Kidney (tissue), 14 donors: ENCODE results near the gene NDUFV1. TPM values are rescaled to one million over a fixed set of nuclear protein-coding genes. Genes with fewer than 3 reads are reported as not detected.
"Not testable (repeated sequence)": the region's sequence is repeated elsewhere in the genome, so short reads cannot be mapped to it uniquely, and the experiment has no call there.

Experiments used
- DNase-seq, 5 donors: peaks; one replicate each; pipeline ENCODE4 v3.0.0-alpha.2; 2013 to 2020
- FAIRE-seq: peaks from 2 replicates; lab custom pipeline; 2012; peaks lifted over from hg19 to GRCh38; lab: Jason Lieb, UNC
- H3K27ac ChIP-seq, 2 donors: one replicate each; pipeline ENCODE4 v1.7.0; 2013; ENCODE audit warnings: low read depth in 2 of 2, low read length in 2 of 2, inconsistent platforms in 1 of 2
- H3K27me3 ChIP-seq: one replicate; pipeline ENCODE4 v1.7.1; 2013; ENCODE audit warnings: low read length, inconsistent platforms; ENCODE audit not compliant: control insufficient read depth, insufficient read depth
- H3K36me3 ChIP-seq, 3 donors: one replicate each; pipeline versions ENCODE4 v1.7.0 to v1.7.1; 2013; ENCODE audit warnings: low read length in 3 of 3, control low read depth in 1 of 3, inconsistent platforms in 1 of 3; ENCODE audit not compliant: insufficient read depth in 3 of 3, control insufficient read depth in 2 of 3
- H3K4me1 ChIP-seq, 3 donors: one replicate each; pipeline versions ENCODE4 v1.7.0 to v1.7.1; 2013; ENCODE audit warnings: low read length in 3 of 3, inconsistent platforms in 1 of 3, low read depth in 1 of 3; ENCODE audit not compliant: control insufficient read depth in 2 of 3, insufficient read depth in 2 of 3
- H3K4me3 ChIP-seq, 3 donors: one replicate each; pipeline versions ENCODE4 v1.7.0 to v1.8.1; 2013; ENCODE audit warnings: low read length in 3 of 3, control low read depth in 1 of 3, inconsistent platforms in 1 of 3
- H3K9ac ChIP-seq, 3 donors: one replicate each; pipeline versions ENCODE4 v1.7.0 to v1.7.1; 2013; ENCODE audit warnings: low read length in 3 of 3, control low read depth in 1 of 3, inconsistent platforms in 1 of 3
- H3K9me3 ChIP-seq, 3 donors: one replicate each; pipeline versions ENCODE4 v1.7.0 to v1.7.1; 2013; ENCODE audit warnings: low read length in 3 of 3, control low read depth in 1 of 3, inconsistent platforms in 1 of 3; ENCODE audit not compliant: control insufficient read depth in 2 of 3, insufficient read depth in 1 of 3
- intact Hi-C: fragments of 100-400 bp; cut with DNase I; formaldehyde crosslinking; loops from one replicate; pipeline ENCODE4 v1.11.1; 2022
- polyA plus RNA-seq: library from polyadenylated mRNA; stranded (reverse); fragments of 350-450 nt; fragmentation: Illumina TruSeq; extraction: RNeasy Lipid Tissue Mini Kit (QIAGEN cat#74804); gene quantifications from one replicate; pipeline ENCODE4 v1.2.3, GENCODE V29; 2014; ENCODE audit warnings: low read depth, low replicate concordance; ENCODE audit not compliant: insufficient read depth
- total RNA-seq: library from RNA; stranded (reverse); fragmentation: NEBNext Ultra II Directional; extraction: Animal tissue kit (Norgen Biotek cat#: 25700); gene quantifications from one replicate; pipeline ENCODE4 v1.2.1, GENCODE V29; 2021
- TF ChIP-seq, protein P1 (sequence below): IDR thresholded peaks from 3 replicates; pipeline ENCODE4 v1.5.1; 2012; ENCODE audit warnings: mild to moderate bottlenecking, moderate library complexity, borderline replicate concordance; ENCODE audit not compliant: insufficient read depth; ENCODE audit errors: extremely low read depth
- donor health status: control.
- donor health status: control.
- donor health status: control.
- donor health status: control.
- donor health status: control.
- donor health status: DM: yes; HTN: yes; CAD: no.
- donor health status: Normal renal cell carcinoma (clear cell type).

NDUFV1 gene
- total and polyA plus RNA-seq, 2 donors from 2014 or later, result 191 to 395 TPM

DNA sequence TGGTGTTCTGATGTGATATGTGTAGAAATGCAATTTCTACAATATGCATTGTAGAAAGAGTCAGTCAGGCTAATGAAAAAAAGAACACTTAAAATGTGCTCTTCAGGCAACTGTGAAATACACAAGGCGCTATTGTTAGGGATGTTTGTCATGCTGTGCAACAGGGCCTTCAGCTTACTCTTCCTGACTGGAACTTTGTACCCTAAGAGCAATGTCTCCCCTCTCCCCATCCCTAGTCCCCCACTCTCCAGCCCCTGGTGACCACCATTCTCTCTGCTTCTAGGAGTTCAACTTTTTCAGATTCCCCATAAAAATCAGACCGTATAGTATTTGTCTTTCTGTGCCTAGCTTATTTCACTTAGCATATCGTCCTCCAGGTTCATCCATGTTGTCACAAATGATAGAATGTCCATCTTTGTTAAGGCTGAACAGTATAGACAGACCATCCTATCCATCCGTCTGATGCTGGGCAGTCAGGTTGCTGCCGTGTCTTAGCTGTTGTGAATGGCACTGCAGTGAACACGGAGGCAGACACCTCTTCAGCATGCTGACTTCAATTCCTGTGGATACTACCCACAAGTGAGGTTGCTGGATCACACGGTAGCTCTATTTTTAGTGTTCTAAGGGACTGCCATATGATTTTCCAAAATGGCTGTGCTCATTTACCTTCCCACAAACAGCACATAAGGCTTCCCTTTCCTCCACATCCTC lies 10.7 kb downstream of the NDUFV1 start:
- intact Hi-C loops, result no loop called here
- TF ChIP-seq, protein P1, sequence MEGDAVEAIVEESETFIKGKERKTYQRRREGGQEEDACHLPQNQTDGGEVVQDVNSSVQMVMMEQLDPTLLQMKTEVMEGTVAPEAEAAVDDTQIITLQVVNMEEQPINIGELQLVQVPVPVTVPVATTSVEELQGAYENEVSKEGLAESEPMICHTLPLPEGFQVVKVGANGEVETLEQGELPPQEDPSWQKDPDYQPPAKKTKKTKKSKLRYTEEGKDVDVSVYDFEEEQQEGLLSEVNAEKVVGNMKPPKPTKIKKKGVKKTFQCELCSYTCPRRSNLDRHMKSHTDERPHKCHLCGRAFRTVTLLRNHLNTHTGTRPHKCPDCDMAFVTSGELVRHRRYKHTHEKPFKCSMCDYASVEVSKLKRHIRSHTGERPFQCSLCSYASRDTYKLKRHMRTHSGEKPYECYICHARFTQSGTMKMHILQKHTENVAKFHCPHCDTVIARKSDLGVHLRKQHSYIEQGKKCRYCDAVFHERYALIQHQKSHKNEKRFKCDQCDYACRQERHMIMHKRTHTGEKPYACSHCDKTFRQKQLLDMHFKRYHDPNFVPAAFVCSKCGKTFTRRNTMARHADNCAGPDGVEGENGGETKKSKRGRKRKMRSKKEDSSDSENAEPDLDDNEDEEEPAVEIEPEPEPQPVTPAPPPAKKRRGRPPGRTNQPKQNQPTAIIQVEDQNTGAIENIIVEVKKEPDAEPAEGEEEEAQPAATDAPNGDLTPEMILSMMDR, result no peak
- H3K27me3 ChIP-seq, result no peaks in the 10 kb centered on the region
- H3K9ac ChIP-seq, result no peak overlapping the region
- no peak overlapping the region for H3K4me3 ChIP-seq
- DNase-seq, result no peak
- no peaks in the 10 kb centered on the region for H3K36me3 ChIP-seq
- FAIRE-seq, result no peak
- peaks cover 0 to 16% (median 0%) of the 10 kb centered on the region in 3 donors for H3K4me1 ChIP-seq
- H3K27ac ChIP-seq, result no peak overlapping the region
- H3K9me3 ChIP-seq, result no peaks in the 10 kb centered on the region

DNA sequence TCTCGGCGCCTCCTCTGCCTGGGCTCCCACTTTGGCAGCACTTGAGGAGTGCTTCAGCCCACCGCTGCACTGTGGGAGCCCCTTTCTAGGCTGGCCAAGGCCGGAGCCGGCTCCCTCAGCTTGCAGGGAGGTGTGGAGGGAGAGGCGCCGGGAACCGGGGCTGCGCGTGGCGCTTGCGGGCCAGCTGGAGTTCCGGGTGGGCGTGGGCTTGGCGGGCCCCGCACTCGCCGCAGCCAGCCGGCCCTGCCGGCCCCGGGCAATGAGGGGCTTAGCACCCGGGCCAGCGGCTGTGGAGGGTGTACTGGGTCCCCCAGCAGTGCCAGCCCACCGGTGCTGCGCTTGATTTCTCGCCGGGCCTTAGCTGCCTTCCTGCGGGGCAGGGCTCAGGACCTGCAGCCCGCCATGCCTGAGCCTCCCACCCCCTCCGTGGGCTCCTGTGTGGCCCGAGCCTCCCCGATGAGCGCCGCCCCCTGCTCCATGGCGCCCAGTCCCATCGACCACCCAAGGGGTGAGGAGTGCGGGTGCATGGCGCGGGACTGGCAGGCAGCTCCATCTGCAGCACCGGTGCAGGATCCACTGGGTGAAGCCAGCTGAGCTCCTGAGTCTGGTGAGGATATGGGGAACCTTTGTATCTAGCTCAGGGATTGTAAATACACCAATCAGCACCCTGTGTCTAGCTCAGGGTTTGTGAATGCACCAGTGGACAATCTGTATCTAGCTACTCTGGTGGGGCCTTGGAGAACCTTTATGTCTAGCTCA lies 12.3 kb downstream of the NDUFV1 start:
- H3K9me3 ChIP-seq, DNase-seq, H3K4me3 ChIP-seq, H3K27ac ChIP-seq, H3K4me1 ChIP-seq, FAIRE-seq, intact Hi-C loops, H3K36me3 ChIP-seq, H3K9ac ChIP-seq, H3K27me3 ChIP-seq: not testable (repeated sequence)

DNA sequence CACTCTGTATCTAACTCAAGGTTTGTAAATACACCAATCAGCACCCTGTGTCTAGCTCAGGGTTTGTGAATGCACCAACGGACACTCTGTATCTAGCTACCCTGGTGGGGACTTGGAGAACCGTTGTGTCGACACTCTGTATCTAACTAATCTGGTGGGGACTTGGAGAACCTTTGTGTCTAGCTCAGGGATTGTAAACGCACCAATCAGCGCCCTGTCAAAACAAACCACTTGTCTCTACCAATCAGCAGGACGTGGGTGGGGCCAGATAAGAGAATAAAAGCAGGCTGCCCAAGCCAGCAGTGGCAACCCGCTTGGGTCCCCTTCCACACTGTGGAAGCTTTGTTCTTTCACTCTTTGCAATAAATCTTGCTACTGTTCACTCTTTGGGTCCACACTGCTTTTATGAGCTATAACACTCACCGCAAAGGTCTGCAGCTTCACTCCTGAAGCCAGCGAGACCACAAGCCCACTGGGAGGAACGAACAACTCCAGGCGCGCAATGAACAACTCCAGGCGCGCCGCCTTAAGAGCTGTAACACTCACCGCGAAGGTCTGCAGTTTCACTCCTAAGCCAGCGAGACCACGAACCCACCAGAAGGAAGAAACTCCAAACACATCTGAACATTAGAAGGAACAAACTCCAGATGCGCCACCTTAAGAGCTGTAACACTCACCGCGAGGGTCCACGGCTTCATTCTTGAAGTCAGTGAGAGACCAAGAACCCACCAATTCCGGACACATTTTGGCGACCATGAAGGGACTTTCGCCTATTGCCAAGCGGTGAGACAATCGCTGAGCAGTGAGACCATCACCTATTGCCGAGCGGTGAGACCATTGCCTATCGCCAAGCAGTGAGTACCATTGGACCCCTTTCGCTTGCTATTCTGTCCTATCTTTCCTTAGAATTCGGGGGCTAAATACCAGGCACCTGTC lies 13.2 kb downstream of the NDUFV1 start:
- H3K9ac ChIP-seq, FAIRE-seq, H3K4me1 ChIP-seq, intact Hi-C loops, H3K36me3 ChIP-seq, DNase-seq, H3K4me3 ChIP-seq, H3K9me3 ChIP-seq, H3K27me3 ChIP-seq, H3K27ac ChIP-seq: not testable (repeated sequence)

DNA sequence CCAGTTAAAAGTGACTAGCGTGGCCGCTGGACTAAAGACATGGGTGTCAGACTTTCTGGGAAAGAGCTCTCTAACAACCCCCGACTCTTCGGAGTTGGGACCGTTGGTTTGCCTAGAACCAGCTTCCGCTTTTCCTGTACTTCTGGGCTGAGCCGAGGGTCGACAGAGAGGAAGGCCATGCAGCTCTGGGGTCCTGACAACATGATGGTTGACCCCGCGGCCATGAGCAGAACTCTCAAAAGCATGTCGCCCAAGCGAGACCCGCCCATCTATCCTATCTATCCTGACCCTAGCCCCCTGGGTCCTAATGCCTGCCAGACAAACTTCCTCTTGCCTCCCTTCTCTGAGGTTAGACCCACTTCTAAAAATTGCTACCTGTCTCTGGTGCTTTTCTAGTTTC lies 13.9 kb downstream of the NDUFV1 start:
- H3K9me3 ChIP-seq, H3K27ac ChIP-seq, H3K36me3 ChIP-seq, H3K4me3 ChIP-seq, H3K27me3 ChIP-seq, H3K4me1 ChIP-seq, DNase-seq, intact Hi-C loops, H3K9ac ChIP-seq, FAIRE-seq: not testable (repeated sequence)

DNA sequence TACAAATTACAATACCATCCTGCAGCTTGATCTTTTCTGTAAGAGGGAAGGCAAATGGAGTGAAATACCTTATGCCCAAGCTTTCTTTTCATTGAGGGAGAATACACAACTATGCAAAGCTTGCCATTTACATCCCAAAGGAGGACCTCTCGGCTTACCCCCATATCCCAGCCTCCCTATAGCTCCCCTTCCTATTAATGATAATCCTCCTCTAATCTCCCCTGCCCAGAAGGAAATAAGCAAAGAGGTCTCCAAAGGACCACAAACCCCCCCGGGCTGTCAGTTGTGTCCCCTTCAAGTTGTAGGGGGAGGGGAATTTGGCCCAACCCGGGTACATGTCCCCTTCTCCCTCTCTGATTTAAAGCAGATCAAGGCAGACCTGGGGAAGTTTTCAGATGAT lies 15.2 kb downstream of the NDUFV1 start:
- FAIRE-seq, H3K4me1 ChIP-seq, DNase-seq, intact Hi-C loops, H3K36me3 ChIP-seq, H3K9ac ChIP-seq, H3K9me3 ChIP-seq, H3K4me3 ChIP-seq, H3K27me3 ChIP-seq, H3K27ac ChIP-seq: not testable (repeated sequence)

DNA sequence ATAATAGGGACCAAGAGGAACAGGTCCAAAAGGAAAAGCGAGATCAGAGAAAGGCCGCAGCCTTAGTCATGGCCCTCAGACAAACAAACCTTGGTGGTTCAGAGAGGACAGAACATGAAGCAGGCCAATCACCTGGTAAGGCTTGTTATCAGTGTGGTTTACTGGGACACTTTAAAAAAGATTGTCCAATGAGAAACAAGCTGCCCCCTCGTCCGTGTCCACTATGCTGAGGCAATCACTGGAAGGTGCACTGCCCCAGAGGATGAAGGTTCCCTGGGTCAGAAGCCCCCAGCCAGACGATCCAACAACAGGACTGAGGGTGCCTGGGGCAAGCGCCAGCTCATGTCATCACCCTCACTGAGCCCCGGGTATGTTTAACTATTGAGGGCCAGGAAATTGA lies 16.2 kb downstream of the NDUFV1 start:
- intact Hi-C loops, H3K27me3 ChIP-seq, H3K4me3 ChIP-seq, FAIRE-seq, H3K36me3 ChIP-seq, H3K4me1 ChIP-seq, H3K9ac ChIP-seq, H3K9me3 ChIP-seq, H3K27ac ChIP-seq: not testable (repeated sequence)
- DNase-seq, result peak in 1 of 5 donors; percentile 9

DNA sequence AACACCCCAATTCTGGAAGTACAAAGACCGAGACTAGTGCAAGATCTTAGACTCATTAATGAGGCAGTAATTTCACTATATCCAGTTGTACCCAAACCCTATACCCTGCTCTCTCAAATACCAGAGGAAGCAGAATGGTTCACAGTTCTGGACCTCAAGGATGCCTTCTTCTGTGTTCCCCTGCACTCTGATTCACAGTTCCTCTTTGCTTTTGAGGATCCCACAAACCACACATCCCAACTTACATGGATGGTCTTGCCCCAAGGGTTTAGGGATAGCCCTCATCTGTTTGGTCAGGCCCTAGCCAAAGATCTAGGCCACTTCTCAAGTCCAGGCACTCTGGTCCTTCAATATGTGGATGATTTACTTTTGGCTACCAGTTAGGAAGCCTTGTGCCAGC lies 17.1 kb downstream of the NDUFV1 start:
- DNase-seq, H3K9me3 ChIP-seq, H3K4me1 ChIP-seq, H3K27ac ChIP-seq, H3K27me3 ChIP-seq, H3K4me3 ChIP-seq, H3K9ac ChIP-seq, FAIRE-seq, intact Hi-C loops, H3K36me3 ChIP-seq: not testable (repeated sequence)
